Glomerular endothelial cell (primary cell): ENCODE measurements around the gene GTPBP3. TPM values are rescaled to one million over a fixed set of nuclear protein-coding genes. Genes with fewer than 3 reads are reported as not detected.
"Not testable (repeated sequence)": the region's sequence is repeated elsewhere in the genome, so short reads cannot be mapped to it uniquely, and the experiment has no call there.

Experiments
- DNase-seq: peaks from one replicate; pipeline ENCODE4 v3.0.0-alpha.2; 2011; ENCODE audit warnings: low read depth, low spot score; ENCODE audit errors: extremely low read depth
- total RNA-seq: library from RNA; depleted of rRNA; stranded (reverse); fragments of >200 nt; gene quantifications from 2 replicates; pipeline ENCODE4 v1.2.3, GENCODE V29; 2015

The GTPBP3 gene
- 16.6 and 34.1 TPM in 2 replicates for total RNA-seq

GRCh38 chr19:17336872-17337674, at the start of gene GTPBP3:
Gene GTPBP3, plus strand, starts transcription at chr19:17337553. Its CDS starts 59 bp downstream, at chr19:17337612.
- DNase-seq = peak; percentile 97

GRCh38 chr19:17289489-17289888, 47.9 kb upstream of the GTPBP3 start:
- peak; percentile 77 for DNase-seq

- no peak for DNase-seq
Measured at GRCh38 chr19:17292301-17293074, 44.9 kb upstream of the GTPBP3 start.

GRCh38 chr19:17293605-17294004, 43.7 kb upstream of the GTPBP3 start:
- no peak for DNase-seq

GRCh38 chr19:17294051-17294891, 43.1 kb upstream of the GTPBP3 start:
- no peak for DNase-seq

- DNase-seq = not testable (repeated sequence)
Measured at GRCh38 chr19:17295551-17295950, 41.8 kb upstream of the GTPBP3 start.

GRCh38 chr19:17296273-17296672, 41.1 kb upstream of the GTPBP3 start:
- DNase-seq = no peak

- DNase-seq = no peak
Measured at GRCh38 chr19:17296976-17297375, 40.4 kb upstream of the GTPBP3 start.

- no peak for DNase-seq
Measured at GRCh38 chr19:17300992-17301619, 36.2 kb upstream of the GTPBP3 start.

GRCh38 chr19:17302391-17303166, 34.8 kb upstream of the GTPBP3 start:
- DNase-seq = no peak

GRCh38 chr19:17303167-17303939, 34.0 kb upstream of the GTPBP3 start, which contains the start of gene ABHD8:
Gene ABHD8, minus strand, starts transcription at chr19:17303425. Its CDS starts 1,809 bp downstream, at chr19:17301616.
- DNase-seq = peak; percentile 68

GRCh38 chr19:17303940-17304267, 33.4 kb upstream of the GTPBP3 start:
- DNase-seq = no peak

- no peak for DNase-seq
Measured at GRCh38 chr19:17304386-17305215, 32.8 kb upstream of the GTPBP3 start.

GRCh38 chr19:17305216-17305516, 32.2 kb upstream of the GTPBP3 start:
- no peak for DNase-seq

- DNase-seq = peak; percentile 87
Measured at GRCh38 chr19:17305517-17306284, 31.7 kb upstream of the GTPBP3 start, which contains the start of gene MRPL34. Gene MRPL34, plus strand, starts transcription at chr19:17305872. Its CDS starts 21 bp downstream, at chr19:17305893.

GRCh38 chr19:17306285-17306714, 31.1 kb upstream of the GTPBP3 start:
- no peak for DNase-seq

GRCh38 chr19:17307876-17308377, 29.4 kb upstream of the GTPBP3 start:
- DNase-seq = no peak
